ENCODE measurements around the gene KCNG2. TPM values are rescaled to one million over a fixed set of nuclear protein-coding genes. Genes with fewer than 3 reads are reported as not detected.

The KCNG2 gene
- total and polyA plus RNA-seq, 2 of the 13 experiments (the other 11 are each of a cell fraction or from before 2014, with no cell fraction given), result not detected

DNA sequence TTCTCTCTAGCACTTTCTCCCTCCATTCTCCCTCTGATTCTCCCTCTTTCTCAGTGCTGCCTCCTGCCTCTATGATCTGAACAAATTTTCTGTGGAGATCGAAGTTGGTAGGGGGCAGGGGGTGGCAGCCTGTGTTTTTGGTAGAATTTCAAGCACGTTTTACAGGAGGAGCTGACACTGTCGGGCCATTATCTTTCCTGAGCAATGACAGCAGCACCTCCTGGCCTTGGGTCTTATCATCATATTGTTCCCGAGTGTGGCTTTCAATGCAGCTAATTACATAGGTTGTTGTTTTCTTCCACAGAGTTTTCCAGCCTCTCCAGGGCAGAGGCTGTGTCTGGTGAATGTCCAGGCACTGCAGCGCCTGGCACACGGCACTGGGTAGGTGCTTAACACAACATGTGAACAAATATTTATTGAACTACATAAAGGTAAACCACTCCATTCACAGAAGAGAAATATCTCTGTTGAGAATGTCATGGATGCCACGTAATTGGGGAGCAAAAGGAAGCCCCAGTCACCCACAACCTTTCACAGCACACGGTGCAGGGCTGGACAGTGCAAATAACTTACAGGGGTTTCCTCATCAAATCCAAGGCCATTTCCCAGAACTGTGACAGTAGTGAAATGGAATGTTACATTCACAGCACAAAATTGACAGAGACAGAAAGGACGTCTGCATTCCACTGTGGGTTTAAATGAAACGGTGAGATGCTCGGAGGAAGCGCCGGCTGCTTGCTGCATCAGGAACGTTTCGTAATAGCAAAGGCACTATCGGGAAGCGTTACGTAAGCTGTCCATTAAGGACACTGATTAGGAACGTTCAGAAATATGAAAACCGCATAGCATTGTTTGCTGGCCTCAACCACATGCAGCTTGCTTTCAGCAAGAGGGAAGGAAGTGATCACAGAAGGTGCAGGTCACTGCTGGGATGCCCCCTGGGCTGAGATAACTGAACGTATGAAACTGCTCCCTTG lies 6.5 kb upstream of the KCNG2 start (continued):
- TF ChIP-seq ELF4 (CRISPR knock-in tag; IDR thresholded peaks at IDR 0.05; ENCODE audit: borderline replicate concordance) (no peak), ZNF275 (CRISPR knock-in tag; IDR thresholded peaks at IDR 0.05; ENCODE audit: borderline replicate concordance) (no peak), SSRP1 (CRISPR knock-in tag; IDR thresholded peaks at IDR 0.05) (no peak), CEBPG (CRISPR knock-in tag; IDR thresholded peaks at IDR 0.05) (peak; percentile 94), GTF3A (CRISPR knock-in tag; conservative IDR thresholded peaks at IDR 0.05) (no peak), CREB1 (IDR thresholded peaks at IDR 0.05) (no peak), CREB1 (CRISPR knock-in tag; IDR thresholded peaks at IDR 0.05) (peak; percentile 62; the same call in 1 of the 2 replicates), MAX (IDR thresholded peaks at IDR 0.05) (0 out of 2 replicates have a peak, but pooled peaks have one; percentile 4), KDM1A (CRISPR knock-in tag; IDR thresholded peaks at IDR 0.05) (peak; percentile 20; the same call in 1 of the 2 replicates), NR2C2 (CRISPR knock-in tag; IDR thresholded peaks at IDR 0.05; ENCODE audit: borderline replicate concordance) (peak; percentile 60), PATZ1 (CRISPR knock-in tag; IDR thresholded peaks at IDR 0.05) (peak; percentile 20; the same call in 1 of the 2 replicates), ZNF3 (CRISPR knock-in tag; IDR thresholded peaks at IDR 0.05) (no peak), ZNF556 (CRISPR knock-in tag; IDR thresholded peaks at IDR 0.05; ENCODE audit: borderline replicate concordance) (no peak; the same call in 1 of the 2 replicates), CAMTA2 (CRISPR knock-in tag; IDR thresholded peaks at IDR 0.05; ENCODE audit: borderline replicate concordance) (no peak), PITX1 (CRISPR knock-in tag; IDR thresholded peaks at IDR 0.05) (0 out of 2 replicates have a peak, but pooled peaks have one; percentile 16), ZNF124 (CRISPR knock-in tag; IDR thresholded peaks at IDR 0.05) (no peak), ZNF589 (CRISPR knock-in tag; conservative IDR thresholded peaks at IDR 0.05) (0 out of 2 replicates have a peak, but pooled peaks have one; percentile 25), ZNF30 (CRISPR knock-in tag; IDR thresholded peaks at IDR 0.05) (no peak), LCORL (IDR thresholded peaks at IDR 0.05) (no peak), LCORL (CRISPR knock-in tag; IDR thresholded peaks at IDR 0.05) (peak; percentile 92)
- TF ChIP-seq, protein P1, sequence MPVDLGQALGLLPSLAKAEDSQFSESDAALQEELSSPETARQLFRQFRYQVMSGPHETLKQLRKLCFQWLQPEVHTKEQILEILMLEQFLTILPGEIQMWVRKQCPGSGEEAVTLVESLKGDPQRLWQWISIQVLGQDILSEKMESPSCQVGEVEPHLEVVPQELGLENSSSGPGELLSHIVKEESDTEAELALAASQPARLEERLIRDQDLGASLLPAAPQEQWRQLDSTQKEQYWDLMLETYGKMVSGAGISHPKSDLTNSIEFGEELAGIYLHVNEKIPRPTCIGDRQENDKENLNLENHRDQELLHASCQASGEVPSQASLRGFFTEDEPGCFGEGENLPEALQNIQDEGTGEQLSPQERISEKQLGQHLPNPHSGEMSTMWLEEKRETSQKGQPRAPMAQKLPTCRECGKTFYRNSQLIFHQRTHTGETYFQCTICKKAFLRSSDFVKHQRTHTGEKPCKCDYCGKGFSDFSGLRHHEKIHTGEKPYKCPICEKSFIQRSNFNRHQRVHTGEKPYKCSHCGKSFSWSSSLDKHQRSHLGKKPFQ (CRISPR knock-in tag; IDR thresholded peaks at IDR 0.05; ENCODE audit: insufficient replicate concordance), result peak; percentile 44
- TF ChIP-seq, protein P2, sequence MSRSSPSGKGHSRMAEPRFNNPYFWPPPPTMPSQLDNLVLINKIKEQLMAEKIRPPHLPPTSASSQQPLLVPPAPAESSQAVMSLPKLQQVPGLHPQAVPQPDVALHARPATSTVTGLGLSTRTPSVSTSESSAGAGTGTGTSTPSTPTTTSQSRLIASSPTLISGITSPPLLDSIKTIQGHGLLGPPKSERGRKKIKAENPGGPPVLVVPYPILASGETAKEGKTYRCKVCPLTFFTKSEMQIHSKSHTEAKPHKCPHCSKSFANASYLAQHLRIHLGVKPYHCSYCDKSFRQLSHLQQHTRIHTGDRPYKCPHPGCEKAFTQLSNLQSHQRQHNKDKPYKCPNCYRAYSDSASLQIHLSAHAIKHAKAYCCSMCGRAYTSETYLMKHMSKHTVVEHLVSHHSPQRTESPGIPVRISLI (CRISPR knock-in tag; IDR thresholded peaks at IDR 0.05; ENCODE audit: borderline replicate concordance), result no peak

Measured in HepG2 (cell line).